IPS DF 19.7 (cell line): ENCODE results near the gene CMTR1.
"Not testable (repeated sequence)": the region's sequence is repeated elsewhere in the genome, so short reads cannot be mapped to it uniquely, and the experiment has no call there.

ENCODE experiments used
- DNase-seq: peaks from one replicate; pipeline ENCODE4 v3.0.0-alpha.2; 2013; ENCODE audit warnings: low read depth, low spot score

The CMTR1 gene

DNA sequence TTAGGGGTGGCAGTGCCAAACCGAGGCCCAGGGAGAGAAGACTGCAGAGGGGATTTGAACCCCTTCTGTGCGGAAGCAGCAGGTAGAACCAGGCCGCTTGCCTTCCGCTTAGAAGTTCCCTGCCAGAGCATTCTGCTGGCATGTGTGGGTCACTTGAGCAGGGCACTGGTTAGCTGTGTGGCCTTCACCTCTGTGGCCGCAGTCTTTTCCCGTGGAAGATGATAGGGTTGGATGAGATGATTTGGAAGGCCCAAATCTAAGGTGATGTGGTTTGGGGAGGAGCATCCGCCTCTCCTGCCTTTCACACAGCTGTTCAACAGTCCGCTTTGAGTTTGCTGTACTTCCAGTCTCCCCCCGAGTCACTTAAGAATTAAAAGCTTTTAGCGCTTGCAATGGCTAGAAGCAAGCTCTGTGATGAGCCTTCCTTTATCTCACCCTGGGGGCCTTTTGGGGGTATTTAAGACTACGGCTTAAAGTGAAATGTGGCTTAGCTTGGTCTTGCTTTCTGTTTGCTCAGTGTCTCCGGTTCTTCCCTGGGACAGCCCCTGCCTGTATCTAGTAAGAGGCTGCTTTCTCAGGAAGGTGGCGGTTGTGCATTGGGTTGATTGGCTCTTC is 743 bp downstream of the CMTR1 start:
- no peak for DNase-seq

DNA sequence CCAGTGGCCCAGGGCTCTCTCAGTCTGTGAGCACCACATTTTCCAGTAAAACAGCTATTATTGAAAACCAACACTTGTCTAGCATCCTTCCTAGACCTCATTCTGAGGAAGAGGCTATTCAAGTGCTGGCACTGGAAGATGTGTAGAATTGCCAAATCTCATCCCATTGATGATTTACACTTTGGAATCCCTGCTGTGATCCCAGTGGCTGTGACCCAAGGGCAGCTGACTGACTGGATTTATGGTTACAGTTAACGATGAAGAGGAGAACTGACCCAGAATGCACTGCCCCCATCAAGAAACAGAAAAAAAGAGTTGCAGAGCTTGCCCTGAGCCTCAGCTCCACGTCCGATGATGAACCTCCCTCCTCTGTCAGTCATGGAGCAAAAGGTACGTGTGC is 2.4 kb downstream of the CMTR1 start:
- no peak for DNase-seq

DNA sequence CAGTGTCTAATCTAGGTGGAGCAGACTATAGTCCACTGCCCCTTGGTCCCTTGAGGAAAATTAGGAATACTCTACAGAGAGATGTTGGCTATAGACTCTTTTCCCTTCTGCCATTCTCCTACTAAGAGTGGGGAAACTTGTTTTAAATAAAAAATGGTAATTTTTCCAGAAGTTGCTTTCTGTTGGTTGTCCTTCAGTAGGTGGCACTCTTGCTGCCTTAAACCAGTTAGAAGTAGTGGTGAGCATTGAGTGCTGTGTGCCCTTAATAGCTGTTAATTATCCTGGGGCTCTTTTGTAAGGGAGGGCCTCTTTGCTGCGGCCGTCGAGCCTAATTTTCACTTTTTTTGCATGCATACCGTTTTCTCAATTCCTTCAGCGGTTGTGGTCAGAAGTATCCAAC is 2.8 kb downstream of the CMTR1 start:
- DNase-seq = no peak

GRCh38 chr6:37438930-37439329 is 5.9 kb downstream of the CMTR1 start:
- no peak for DNase-seq

GRCh38 chr6:37441651-37442050 is 8.6 kb downstream of the CMTR1 start:
- no peak for DNase-seq

GRCh38 chr6:37442416-37443215 is 9.6 kb downstream of the CMTR1 start:
- DNase-seq = no peak

GRCh38 chr6:37443216-37443542 is 10.2 kb downstream of the CMTR1 start:
- DNase-seq = not testable (repeated sequence)

DNA sequence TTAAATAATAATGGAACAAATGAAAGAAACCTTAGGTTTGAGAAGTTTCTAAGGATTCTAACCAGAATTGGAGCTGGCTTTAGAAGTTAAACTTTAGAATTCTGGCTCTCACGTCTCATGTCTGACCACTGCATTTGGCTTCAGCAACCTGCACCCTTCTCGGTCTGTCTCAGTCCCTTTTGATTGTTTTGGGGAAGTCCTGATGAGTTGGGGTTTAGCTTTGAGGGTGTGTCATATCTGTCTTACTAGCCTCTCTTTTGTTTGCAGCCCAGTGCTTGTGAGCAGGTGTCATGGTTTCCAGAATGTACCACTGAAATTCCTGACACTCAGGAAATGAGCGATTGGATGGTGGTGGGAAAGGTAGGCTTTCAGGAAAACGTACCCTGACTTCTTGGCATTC is 17.0 kb downstream of the CMTR1 start:
- DNase-seq = no peak

- no peak for DNase-seq
Measured at GRCh38 chr6:37451441-37452193, 18.6 kb downstream of the CMTR1 start.

- DNase-seq = no peak
Measured at GRCh38 chr6:37452522-37452921, 19.5 kb downstream of the CMTR1 start.

DNA sequence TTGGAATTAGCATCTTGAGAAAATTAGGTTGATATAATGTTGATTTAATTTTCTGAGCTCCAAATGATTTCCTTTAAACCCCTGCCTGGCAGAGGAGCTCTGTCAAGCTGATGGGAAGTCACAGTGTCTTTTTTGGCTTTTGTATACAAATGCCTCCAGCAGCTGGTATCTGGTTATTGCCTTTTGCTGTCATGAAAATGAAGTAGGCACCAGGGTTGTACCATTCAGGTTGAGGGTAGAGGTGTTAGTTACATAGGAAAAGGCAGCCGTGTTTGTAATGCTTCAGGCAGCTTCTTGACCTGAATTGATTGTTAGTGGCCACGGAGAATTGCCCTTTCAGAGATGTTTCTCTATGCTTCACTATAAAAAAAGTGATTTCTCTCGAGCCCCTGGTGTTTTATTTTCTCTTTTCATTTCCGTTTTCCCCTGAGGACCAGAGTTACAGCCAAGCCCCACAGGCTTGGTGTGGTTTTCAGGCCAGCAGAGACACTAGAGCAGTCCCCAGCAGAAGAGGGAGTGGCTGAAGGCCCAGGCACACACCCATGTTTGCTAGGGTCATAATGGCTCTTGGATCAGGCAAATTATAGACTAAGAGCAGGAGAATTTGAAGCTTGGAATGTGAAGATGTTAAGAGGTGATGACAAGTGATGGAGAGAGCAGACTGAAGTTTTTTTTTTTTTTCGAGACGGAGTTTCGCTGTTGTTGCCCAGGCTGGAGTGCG is 21.6 kb downstream of the CMTR1 start:
- no peak for DNase-seq

- DNase-seq = no peak
Measured at GRCh38 chr6:37456126-37456525, 23.1 kb downstream of the CMTR1 start.

DNA sequence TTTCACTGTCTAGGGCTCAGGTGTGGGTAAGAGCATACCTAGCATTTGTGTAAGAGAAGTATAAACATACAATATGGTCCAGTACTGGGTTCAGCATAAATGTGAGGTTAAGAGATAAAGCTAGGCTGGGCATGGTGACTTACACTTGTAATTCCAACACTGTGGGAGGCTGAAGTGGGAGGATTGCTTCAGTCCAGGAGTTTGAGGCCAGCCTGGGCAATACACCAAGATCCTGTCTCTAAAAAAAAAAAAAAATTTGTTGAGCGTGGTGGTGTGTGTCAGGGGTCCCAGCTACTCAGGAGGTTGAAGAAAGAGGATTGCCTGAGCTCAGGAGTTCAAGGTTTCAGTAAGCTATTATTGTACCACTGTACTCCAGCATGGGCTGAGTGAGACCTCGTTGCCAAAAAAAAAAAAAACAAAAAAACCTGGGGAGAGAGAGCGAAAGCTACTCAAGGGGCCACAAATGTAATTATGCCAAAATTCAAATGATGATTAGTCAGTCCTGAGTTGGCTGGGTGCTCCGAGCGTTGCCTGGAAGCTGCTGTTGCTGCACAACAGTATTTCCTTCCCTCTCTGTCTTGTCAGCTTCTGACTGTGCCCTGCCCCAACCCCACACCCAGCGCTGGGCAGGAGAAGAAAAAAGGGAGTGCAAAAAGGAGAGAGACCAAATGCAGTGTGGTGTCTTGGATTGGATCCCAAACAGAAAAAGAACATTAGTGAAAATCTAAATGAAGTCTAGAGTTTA is 24.0 kb downstream of the CMTR1 start:
- no peak for DNase-seq

DNA sequence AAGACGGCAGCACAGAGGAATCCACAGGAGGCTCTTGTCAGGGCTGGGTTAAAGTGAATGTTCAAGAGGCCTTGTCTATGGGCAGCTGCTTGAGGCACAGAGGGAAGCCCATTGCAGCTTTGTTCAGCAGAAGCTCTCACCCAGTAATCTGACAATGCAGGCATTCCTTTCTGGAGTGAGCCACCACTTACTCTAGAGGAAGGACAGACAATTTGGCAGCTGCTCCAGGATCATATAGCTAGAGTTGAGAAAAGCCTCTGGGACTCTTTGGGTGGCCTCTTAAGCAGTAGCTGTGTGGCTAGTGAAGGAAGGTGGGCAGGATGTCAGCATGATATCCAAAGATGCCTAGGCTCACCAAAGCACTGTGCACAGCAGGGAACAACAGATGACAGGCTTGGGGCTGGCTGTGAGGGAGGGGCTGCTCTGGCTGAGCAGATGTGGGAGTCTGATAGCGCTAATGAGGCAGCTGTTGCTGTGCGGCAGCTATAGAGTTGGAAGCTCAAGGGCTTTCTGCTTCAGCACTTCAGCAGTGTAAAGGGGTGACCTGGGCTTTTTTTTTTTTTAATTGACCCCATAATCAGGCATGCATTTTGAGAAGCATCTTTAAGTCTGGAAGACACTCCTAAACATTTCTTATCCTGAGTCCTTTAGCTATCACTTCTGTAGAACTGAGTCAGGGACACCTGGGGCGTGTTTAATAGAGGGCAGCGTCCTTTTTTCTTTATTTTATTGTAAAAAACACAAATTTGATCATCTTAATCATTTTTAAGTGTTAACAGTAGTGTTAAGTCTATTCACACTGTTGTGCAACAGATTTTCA is 27.2 kb downstream of the CMTR1 start:
- DNase-seq = no peak

GRCh38 chr6:37460805-37461204 is 27.8 kb downstream of the CMTR1 start:
- DNase-seq = no peak

DNA sequence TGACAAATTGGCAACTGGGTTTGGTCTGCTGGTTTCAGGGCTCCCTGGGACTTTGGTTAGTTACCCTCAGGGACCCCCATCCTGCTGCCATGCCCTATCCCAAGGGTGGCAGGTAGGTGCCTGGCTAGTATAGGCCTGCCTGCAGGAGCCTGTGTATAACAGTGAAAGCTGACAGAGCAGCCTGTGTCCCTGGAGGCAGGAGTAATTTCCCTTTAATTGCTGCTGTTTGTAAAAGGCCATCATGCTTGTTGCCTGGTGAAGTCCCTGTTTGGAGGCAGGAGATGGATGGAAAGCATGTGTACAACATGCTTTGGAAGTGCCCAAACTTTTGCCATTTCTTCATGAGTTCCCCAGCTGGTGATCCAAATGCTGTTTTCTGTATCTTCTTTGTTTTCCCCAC is 30.1 kb downstream of the CMTR1 start:
- no peak for DNase-seq

DNA sequence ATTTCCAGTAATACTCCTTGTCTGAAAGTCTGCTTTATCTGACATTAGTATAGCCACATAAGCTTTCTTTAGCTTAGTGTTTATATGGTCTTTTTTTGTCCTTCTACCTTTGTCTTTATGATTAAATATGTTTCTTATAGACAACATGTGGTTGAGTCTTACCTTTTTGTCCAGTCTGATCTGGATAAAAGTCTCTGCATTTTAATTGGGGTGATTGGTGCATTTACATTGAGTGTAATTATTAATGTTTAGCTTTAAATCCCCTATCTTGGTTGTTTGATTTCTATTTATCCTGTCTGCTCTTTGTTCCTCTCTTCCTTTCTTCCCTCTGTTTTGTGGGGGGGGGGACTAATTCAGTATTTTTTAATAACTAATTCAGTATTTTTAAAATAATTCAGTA is 34.7 kb downstream of the CMTR1 start:
- DNase-seq = no peak

- no peak for DNase-seq
Measured at GRCh38 chr6:37473364-37474095, 40.5 kb downstream of the CMTR1 start.

- no peak for DNase-seq
Measured at GRCh38 chr6:37474316-37474715, 41.3 kb downstream of the CMTR1 start.

DNA sequence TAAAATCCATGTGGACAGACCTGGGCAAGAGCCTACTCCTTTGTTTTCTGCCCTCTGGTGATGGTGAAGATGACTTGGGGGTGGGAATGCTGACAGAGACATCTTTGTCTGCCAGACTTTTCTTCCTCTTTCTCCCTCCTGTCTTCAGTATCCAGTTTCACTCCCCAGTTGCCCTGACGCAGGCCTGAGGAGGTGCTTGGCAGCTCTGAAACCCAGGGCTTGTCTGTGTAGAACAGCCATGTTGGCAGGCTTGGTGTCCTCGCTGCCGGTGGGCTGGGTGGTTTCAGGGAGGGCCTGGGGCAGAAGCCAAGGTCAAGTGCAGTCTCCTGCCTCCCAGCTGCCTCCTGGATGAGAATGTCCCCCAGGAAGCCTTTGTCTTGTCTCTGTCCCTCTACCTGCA is 44.2 kb downstream of the CMTR1 start:
- DNase-seq = no peak
